CD8-positive, alpha-beta memory T cell (primary cell): Measurements from ENCODE around the gene OR2T29. TPM values are rescaled to one million over a fixed set of nuclear protein-coding genes. Genes with fewer than 3 reads are reported as not detected.

Experiments used
- polyA plus RNA-seq: library from polyadenylated mRNA; unstranded; fragments of 300-500 nt; fragmentation: Illumina TruSeq; gene quantifications from one replicate; pipeline ENCODE4 v1.2.3, GENCODE V29; 2021
- total RNA-seq, 2 experiments: library from RNA; stranded (reverse); gene quantifications; one replicate each; pipeline ENCODE4 v1.2.3, GENCODE V29; 2021

OR2T29 gene
- total and polyA plus RNA-seq, 3 experiments from 2014 or later: not detected

Other genes starting within 250 kb of the OR2T29 start
- not detected for gene OR2M7, start 238.2 kb downstream of the OR2T29 start, total RNA-seq
- gene OR2M7, start 238.2 kb downstream of the OR2T29 start, polyA plus RNA-seq: not detected
- gene OR14C36, start 214.0 kb downstream of the OR2T29 start, total RNA-seq: not detected
- gene OR14C36, start 214.0 kb downstream of the OR2T29 start, polyA plus RNA-seq: not detected
- not detected for gene OR2T4, start 201.1 kb downstream of the OR2T29 start, total RNA-seq
- gene OR2T4, start 201.1 kb downstream of the OR2T29 start, polyA plus RNA-seq: not detected
- not detected for gene OR2T6, start 187.0 kb downstream of the OR2T29 start, total RNA-seq
- gene OR2T6, start 187.0 kb downstream of the OR2T29 start, polyA plus RNA-seq: not detected
- gene OR2T1, start 159.7 kb downstream of the OR2T29 start, total RNA-seq: not detected
- not detected for gene OR2T1, start 159.7 kb downstream of the OR2T29 start, polyA plus RNA-seq
- gene OR2T2, start 117.1 kb downstream of the OR2T29 start, total RNA-seq: not detected
- gene OR2T2, start 117.1 kb downstream of the OR2T29 start, polyA plus RNA-seq: not detected
- not detected for gene OR2T3, start 89.4 kb downstream of the OR2T29 start, total RNA-seq
- gene OR2T3, start 89.4 kb downstream of the OR2T29 start, polyA plus RNA-seq: not detected
- gene OR2T5, start 74.2 kb downstream of the OR2T29 start, total RNA-seq: not detected
- not detected for gene OR2T5, start 74.2 kb downstream of the OR2T29 start, polyA plus RNA-seq
- gene OR2G6, start 54.7 kb downstream of the OR2T29 start, total RNA-seq: not detected
- gene OR2G6, start 54.7 kb downstream of the OR2T29 start, polyA plus RNA-seq: not detected
- not detected for gene OR2T34, start 12.0 kb upstream of the OR2T29 start, total RNA-seq
- not detected for gene OR2T34, start 12.0 kb upstream of the OR2T29 start, polyA plus RNA-seq
- not detected for gene OR2T10, start 34.9 kb upstream of the OR2T29 start, total RNA-seq
- not detected for gene OR2T10, start 34.9 kb upstream of the OR2T29 start, polyA plus RNA-seq
- not detected for gene OR2T11, start 72.3 kb upstream of the OR2T29 start, total RNA-seq
- gene OR2T11, start 72.3 kb upstream of the OR2T29 start, polyA plus RNA-seq: not detected
- gene OR2T35, start 82.5 kb upstream of the OR2T29 start, total RNA-seq: not detected
- not detected for gene OR2T35, start 82.5 kb upstream of the OR2T29 start, polyA plus RNA-seq
- gene OR2T27, start 92.8 kb upstream of the OR2T29 start, total RNA-seq: not detected
- gene OR2T27, start 92.8 kb upstream of the OR2T29 start, polyA plus RNA-seq: not detected
- gene OR14I1, start 140.0 kb upstream of the OR2T29 start, total RNA-seq: not detected
- gene OR14I1, start 140.0 kb upstream of the OR2T29 start, polyA plus RNA-seq: not detected
- not detected for gene LYPD8, start 193.0 kb upstream of the OR2T29 start, total RNA-seq
- gene LYPD8, start 193.0 kb upstream of the OR2T29 start, polyA plus RNA-seq: not detected